ENCODE data around the gene MMP25. TPM values are rescaled to one million over a fixed set of nuclear protein-coding genes. Genes with fewer than 3 reads are reported as not detected.

Gene MMP25
- total and polyA plus RNA-seq, 2 experiments from 2014 or later: 0.16 TPM; not detected in 1

- H3K9me3 ChIP-seq (ENCODE audit: low read depth): no peaks in the 10 kb centered on the region
- no peaks in the 10 kb centered on the region for H3F3A ChIP-seq (ENCODE audit: insufficient read depth)
- no peak overlapping the region for H3K4me3 ChIP-seq
- no peak overlapping the region for H2AFZ ChIP-seq
- TF ChIP-seq EZH2phosphoT487 (IDR thresholded peaks at IDR 0.05; ENCODE audit: insufficient read depth, low read depth) (no peak), EZH2 (IDR thresholded peaks at IDR 0.05; ENCODE audit: insufficient read depth, poor library complexity, severe bottlenecking) (no peak)
- 83 to 85% methylated on average over 6 of the region's 6 CpGs for WGBS, 2 experiments (ENCODE audit: low coverage in 1 of 2, low lambda C conversion rate in 2 of 2, missing lambda C conversion rate in 2 of 2)
- H3K36me3 ChIP-seq (ENCODE audit: low read depth): no peaks in the 10 kb centered on the region
- no peak overlapping the region for H3K9ac ChIP-seq
- no peaks in the 10 kb centered on the region for H3K79me2 ChIP-seq (ENCODE audit: insufficient read depth)
- peaks cover 6% of the 10 kb centered on the region; the same call in 1 of the 2 replicates for H3K4me1 ChIP-seq (ENCODE audit: insufficient read depth)
- H3K27me3 ChIP-seq (replicated peaks; ENCODE audit: insufficient read depth): peaks cover 13% of the 10 kb centered on the region; the same call in 1 of the 2 replicates
- H3K27ac ChIP-seq: no peak overlapping the region
- in situ Hi-C loops (cut with MboI): no loop called here
- H3K4me2 ChIP-seq (ENCODE audit: unreplicated experiment): no peak overlapping the region
- H3K9me2 ChIP-seq (ENCODE audit: insufficient read depth): no peaks in the 10 kb centered on the region
- no peak for DNase-seq
- no peaks in the 10 kb centered on the region for H4K20me1 ChIP-seq (ENCODE audit: insufficient read depth)
Observed at GRCh38 chr16:3014971-3015370, 31.4 kb upstream of the MMP25 start.

DNA sequence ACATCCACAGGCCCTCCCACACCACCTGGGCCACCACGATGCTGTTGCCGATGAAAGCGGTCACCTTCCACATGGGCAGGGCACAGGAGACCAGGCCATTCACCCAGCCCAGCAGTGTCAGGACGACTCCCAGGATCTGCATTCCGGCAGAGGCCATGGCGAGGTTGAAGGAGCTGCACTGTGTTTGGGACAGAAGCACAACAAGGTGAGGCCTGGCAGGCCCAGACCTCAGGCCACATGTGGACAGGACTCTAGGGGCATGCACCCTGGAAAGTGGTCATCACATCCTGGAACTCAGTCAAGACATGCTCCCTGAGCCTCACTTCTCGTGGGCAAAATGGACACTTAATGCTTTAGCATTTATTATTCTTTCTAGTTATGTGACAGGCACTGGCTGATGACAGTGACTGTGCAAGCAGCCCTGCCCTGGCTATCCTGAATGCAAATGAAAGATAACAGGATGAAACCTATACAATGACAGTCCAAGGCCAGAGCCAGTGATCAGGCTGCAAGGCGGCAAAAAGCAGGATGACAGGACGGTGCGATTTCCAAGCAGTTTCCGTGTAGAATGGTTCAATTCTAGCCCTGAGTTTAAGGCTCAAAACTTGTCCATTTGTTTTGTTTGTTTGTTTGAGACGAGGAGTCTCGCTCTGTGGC is 30.4 kb upstream of the MMP25 start:
- Histone ChIP-seq H3K36me3 (ENCODE audit: low read depth) (no peaks in the 10 kb centered on the region), H3K79me2 (ENCODE audit: insufficient read depth) (no peaks in the 10 kb centered on the region), H3K27ac (no peak overlapping the region), H3K4me1 (ENCODE audit: insufficient read depth) (peaks cover 6% of the 10 kb centered on the region; the same call in 1 of the 2 replicates), H4K20me1 (ENCODE audit: insufficient read depth) (no peaks in the 10 kb centered on the region), H3K9me3 (ENCODE audit: low read depth) (no peaks in the 10 kb centered on the region), H3K4me2 (ENCODE audit: unreplicated experiment) (no peak overlapping the region), H3F3A (ENCODE audit: insufficient read depth) (peaks cover 4% of the 10 kb centered on the region; the same call in 1 of the 2 replicates), H2AFZ (no peak overlapping the region), H3K4me3 (no peak overlapping the region), H3K9ac (no peak overlapping the region), H3K27me3 (replicated peaks; ENCODE audit: insufficient read depth) (peaks cover 13% of the 10 kb centered on the region; the same call in 1 of the 2 replicates), H3K9me2 (ENCODE audit: insufficient read depth) (no peaks in the 10 kb centered on the region)
- TF ChIP-seq EZH2 (IDR thresholded peaks at IDR 0.05; ENCODE audit: insufficient read depth, poor library complexity, severe bottlenecking) (no peak), EZH2phosphoT487 (IDR thresholded peaks at IDR 0.05; ENCODE audit: insufficient read depth, low read depth) (no peak)
- in situ Hi-C loops (cut with MboI): no loop called here
- WGBS, 2 experiments (ENCODE audit: low coverage in 1 of 2, low lambda C conversion rate in 2 of 2, missing lambda C conversion rate in 2 of 2): 78 to 87% methylated on average over 13 of the region's 13 CpGs
- no peak for DNase-seq

DNA sequence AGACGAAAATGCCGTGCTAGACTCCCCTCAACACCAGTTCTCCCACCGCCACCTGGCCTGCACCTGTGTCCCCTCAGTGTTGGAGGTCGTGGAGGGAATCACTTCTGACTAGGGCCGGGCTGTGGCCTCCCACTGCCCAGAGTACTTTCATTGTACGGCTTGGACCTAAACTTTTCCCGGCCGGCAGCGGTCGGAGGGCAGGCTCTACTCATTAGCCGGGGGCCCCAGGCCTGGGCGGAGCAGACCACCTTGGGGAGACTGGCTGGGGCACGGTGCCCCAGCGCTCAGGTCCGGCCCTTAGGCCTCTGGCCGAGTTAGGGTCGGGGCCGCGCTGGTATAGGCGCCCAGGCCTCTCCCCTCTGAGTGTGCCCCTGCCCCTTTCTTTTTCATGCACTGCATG is 29.0 kb upstream of the MMP25 start:
- no peak overlapping the region for H3K9ac ChIP-seq
- no peak for DNase-seq
- TF ChIP-seq EZH2phosphoT487 (IDR thresholded peaks at IDR 0.05; ENCODE audit: insufficient read depth, low read depth) (no peak), EZH2 (IDR thresholded peaks at IDR 0.05; ENCODE audit: insufficient read depth, poor library complexity, severe bottlenecking) (no peak)
- H3K36me3 ChIP-seq (ENCODE audit: low read depth): peaks cover 2% of the 10 kb centered on the region; the same call in 1 of the 2 replicates
- H3F3A ChIP-seq (ENCODE audit: insufficient read depth): peaks cover 4% of the 10 kb centered on the region; the same call in 1 of the 2 replicates
- H3K27me3 ChIP-seq (replicated peaks; ENCODE audit: insufficient read depth): peaks cover 4% of the 10 kb centered on the region; the same call in 1 of the 2 replicates
- peaks cover 6% of the 10 kb centered on the region; the same call in 1 of the 2 replicates for H3K4me1 ChIP-seq (ENCODE audit: insufficient read depth)
- H3K4me2 ChIP-seq (ENCODE audit: unreplicated experiment): no peak overlapping the region
- no peak overlapping the region for H3K4me3 ChIP-seq
- H3K9me2 ChIP-seq (ENCODE audit: insufficient read depth): no peaks in the 10 kb centered on the region
- no peaks in the 10 kb centered on the region for H4K20me1 ChIP-seq (ENCODE audit: insufficient read depth)
- no peaks in the 10 kb centered on the region for H3K9me3 ChIP-seq (ENCODE audit: low read depth)
- in situ Hi-C loops (cut with MboI): no loop called here
- WGBS, 2 experiments (ENCODE audit: low coverage in 1 of 2, low lambda C conversion rate in 2 of 2, missing lambda C conversion rate in 2 of 2): 54 to 59% methylated on average over 15 to 20 of the region's 20 CpGs
- no peak overlapping the region for H3K27ac ChIP-seq
- no peak overlapping the region for H2AFZ ChIP-seq
- H3K79me2 ChIP-seq (ENCODE audit: insufficient read depth): no peaks in the 10 kb centered on the region

GRCh38 chr16:3017794-3018506 is 28.4 kb upstream of the MMP25 start, which contains the start of gene CLDN6:
TSS of gene CLDN6 (minus strand) at chr16:3018183. CDS start at chr16:3016021, 2,162 bp downstream.
- Histone ChIP-seq H3K36me3 (ENCODE audit: low read depth) (peaks cover 2% of the 10 kb centered on the region; the same call in 1 of the 2 replicates), H3K4me2 (ENCODE audit: unreplicated experiment) (no peak within 1 kb of the TSS), H2AFZ (no peak within 1 kb of the TSS), H3K9ac (no peak within 1 kb of the TSS), H3K4me3 (no peak within 1 kb of the TSS), H3K27ac (no peak within 1 kb of the TSS), H3K79me2 (ENCODE audit: insufficient read depth) (no peaks in the 10 kb centered on the region), H3K9me3 (ENCODE audit: low read depth) (no peaks in the 10 kb centered on the region), H3K4me1 (ENCODE audit: insufficient read depth) (peaks cover 11% of the 10 kb centered on the region), H3F3A (ENCODE audit: insufficient read depth) (peaks cover 9% of the 10 kb centered on the region), H3K27me3 (replicated peaks; ENCODE audit: insufficient read depth) (peaks cover 4% of the 10 kb centered on the region; the same call in 1 of the 2 replicates), H4K20me1 (ENCODE audit: insufficient read depth) (no peaks in the 10 kb centered on the region), H3K9me2 (ENCODE audit: insufficient read depth) (no peaks in the 10 kb centered on the region)
- TF ChIP-seq EZH2 (IDR thresholded peaks at IDR 0.05; ENCODE audit: insufficient read depth, poor library complexity, severe bottlenecking): no peak
- no peak for TF ChIP-seq EZH2phosphoT487 (IDR thresholded peaks at IDR 0.05; ENCODE audit: insufficient read depth, low read depth)
- DNase-seq: no peak
- WGBS, 2 experiments (ENCODE audit: low coverage in 1 of 2, low lambda C conversion rate in 2 of 2, missing lambda C conversion rate in 2 of 2): 12 to 13% methylated on average over 31 to 35 of the region's 52 CpGs
- in situ Hi-C loops (cut with MboI): no loop called here

Data from GM23248 (cell line).